Measurements from ENCODE around the gene PDZK1.
"Not testable (repeated sequence)": the region's sequence is repeated elsewhere in the genome, so short reads cannot be mapped to it uniquely, and the experiment has no call there.

Gene PDZK1

GRCh38 chr1:145707183-145707867 is at the start of gene PDZK1:
Gene PDZK1 (minus strand): TSS chr1:145707368. CDS start chr1:145688021, 19,347 bp downstream.
- DNase-seq (ENCODE audit: low read depth in 2 of 2), result no peak

DNA sequence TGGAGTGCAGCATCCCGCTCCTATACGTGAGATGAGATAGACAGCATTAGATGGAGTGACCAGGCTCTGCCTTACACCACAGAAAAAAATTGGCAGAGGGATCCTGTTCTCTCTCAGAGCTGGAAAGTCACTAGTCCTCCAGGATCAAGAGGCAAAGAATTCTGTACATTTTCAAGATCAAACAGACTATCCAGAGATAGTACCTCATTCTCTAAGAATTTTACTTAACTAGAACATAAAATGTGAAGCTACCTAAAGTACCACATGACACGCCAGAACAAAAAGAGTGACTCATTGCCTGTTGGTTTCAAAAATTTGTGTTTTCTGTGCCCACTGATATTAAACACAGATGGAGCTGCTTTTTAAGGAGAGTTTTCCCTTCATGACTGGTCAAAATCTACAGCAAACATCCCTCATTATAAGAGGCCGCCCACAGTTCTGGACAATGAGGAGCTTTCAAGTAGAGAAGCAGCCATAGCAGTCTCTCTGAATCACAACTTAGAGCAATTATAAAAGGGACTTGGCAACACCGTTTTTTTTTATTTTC is 44.4 kb upstream of the PDZK1 start:
- DNase-seq (ENCODE audit: low read depth in 2 of 2), result peak; percentile 95 to 96

GRCh38 chr1:145750426-145750825 is 43.3 kb upstream of the PDZK1 start:
- no peak for DNase-seq (ENCODE audit: low read depth in 2 of 2)

DNA sequence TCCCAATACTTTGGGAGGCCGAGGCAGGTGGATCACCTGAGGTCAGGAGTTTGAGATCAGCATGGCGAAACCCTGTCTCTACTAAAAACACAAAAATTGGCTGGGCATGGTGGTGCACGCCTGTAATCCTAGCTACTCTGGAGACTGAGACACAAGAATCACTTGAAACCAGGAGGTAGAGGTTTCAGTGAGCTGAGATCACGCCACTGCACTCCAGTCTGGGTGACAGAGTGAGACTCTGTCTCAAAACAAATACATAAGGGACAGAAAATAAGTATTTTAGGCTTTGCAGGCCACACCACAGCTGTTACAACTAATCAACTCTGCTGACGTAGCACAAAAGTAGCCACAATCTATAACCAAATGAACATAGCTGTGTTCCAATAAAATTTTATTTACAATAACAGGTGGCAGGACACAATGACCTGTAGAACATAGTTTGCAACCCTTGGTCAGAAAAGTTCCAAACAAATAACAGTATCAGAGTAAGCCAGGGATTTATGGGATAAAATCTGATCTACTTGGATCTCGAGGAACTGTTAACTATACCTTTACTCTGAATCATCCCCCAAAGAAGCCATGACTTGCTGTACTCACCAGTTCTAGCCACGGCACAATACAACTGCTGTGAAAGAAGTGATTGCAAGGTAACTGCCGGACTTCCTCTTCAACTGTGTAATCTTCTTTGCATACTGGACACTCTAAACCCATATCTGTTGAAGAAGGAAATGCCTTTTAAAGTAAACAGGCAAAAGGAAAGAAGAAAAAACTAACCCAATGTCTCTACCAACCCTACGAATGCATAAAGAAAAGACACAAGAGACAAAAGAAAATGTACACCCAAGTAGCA is 40.5 kb upstream of the PDZK1 start:
- no peak for DNase-seq (ENCODE audit: low read depth in 2 of 2)

DNA sequence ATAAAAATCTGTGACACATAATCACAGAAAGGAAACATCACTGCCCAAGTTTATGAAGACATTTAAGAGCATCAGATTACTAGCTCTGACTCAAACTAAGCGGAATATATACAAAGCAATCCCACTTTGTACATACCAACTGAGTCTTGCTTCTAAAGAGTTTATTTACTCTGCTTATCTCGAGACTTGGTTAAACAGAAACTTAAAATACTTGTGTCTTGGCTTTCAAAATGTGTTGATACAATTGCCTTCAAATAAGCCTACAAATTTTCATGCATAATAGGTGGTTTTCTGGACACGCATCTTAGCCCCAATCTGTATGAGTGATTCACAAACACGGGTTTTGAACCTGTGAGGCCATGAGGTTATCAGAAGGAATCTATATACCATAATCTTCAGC is 33.1 kb upstream of the PDZK1 start:
- peak in 1 of 2 experiments; percentile 21 for DNase-seq (ENCODE audit: low read depth in 2 of 2)

DNA sequence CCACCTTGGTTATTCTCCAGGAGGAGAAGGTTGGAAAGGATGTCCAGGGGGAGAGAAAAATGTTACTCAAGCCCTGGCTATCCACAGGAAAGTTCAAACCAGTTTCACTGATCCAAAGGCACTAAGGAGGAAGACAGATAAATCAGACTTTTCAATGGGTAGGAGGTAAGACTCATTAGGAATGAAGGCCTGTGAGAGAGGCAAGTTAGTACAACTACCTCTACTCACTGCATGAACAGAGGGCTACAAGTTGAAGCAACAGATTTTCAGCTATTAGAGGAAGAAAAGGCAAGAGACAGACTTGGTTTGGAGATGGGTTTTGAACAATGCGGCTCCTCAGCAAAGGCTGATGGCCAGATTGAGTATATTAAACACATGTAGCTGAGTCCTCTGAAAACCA is 29.0 kb upstream of the PDZK1 start:
- DNase-seq (ENCODE audit: low read depth in 2 of 2), result no peak

GRCh38 chr1:145730900-145731299 is 23.7 kb upstream of the PDZK1 start:
- no peak for DNase-seq (ENCODE audit: low read depth in 2 of 2)

GRCh38 chr1:145730467-145730866 is 23.3 kb upstream of the PDZK1 start:
- DNase-seq (ENCODE audit: low read depth in 2 of 2), result no peak

DNA sequence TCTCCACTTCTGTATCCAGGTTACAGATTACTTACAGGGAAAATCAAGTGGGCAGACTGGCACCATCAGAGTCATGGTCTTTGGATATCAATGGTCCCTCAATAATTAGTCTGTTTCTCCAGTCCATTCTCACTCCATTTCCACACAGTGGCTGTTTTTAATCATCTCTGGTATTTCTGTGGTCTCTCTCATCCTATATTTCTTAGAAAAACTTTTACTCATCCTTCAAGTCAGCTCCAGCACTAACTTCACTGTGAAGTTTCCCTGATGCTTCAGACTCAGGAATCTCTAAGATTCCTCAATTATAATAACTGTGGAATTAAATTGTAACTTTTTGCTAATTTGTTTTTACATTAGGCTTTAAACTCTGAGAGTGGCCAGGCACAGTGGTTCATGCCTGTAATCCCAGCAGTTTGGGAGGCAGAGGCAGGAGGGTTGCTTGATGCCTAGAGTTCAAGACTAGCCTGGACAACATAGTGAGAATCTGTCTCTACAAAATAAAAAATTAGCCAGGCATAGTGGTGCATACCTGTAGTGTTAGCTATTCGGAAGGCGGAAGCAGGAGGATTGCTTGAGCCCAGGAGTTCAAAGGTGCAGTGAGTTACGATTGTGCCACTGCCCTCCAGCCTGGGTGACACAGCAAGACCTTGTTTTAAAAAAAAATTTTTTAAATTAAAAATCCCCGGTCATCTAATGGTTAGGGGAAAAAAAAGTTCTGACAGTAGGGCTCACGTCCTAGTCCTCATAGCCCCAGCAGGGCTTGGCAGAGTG is 22.7 kb upstream of the PDZK1 start:
- DNase-seq (ENCODE audit: low read depth in 2 of 2), result peak; percentile 48 to 54

- no peak for DNase-seq (ENCODE audit: low read depth in 2 of 2)
Measured at GRCh38 chr1:145729196-145729595, 22.0 kb upstream of the PDZK1 start.

GRCh38 chr1:145726193-145726592 is 19.0 kb upstream of the PDZK1 start:
- DNase-seq (ENCODE audit: low read depth in 2 of 2), result not testable (repeated sequence)

- peak in 1 of 2 experiments; percentile 14 for DNase-seq (ENCODE audit: low read depth in 2 of 2)
Measured at GRCh38 chr1:145720878-145721671, 13.9 kb upstream of the PDZK1 start.

DNA sequence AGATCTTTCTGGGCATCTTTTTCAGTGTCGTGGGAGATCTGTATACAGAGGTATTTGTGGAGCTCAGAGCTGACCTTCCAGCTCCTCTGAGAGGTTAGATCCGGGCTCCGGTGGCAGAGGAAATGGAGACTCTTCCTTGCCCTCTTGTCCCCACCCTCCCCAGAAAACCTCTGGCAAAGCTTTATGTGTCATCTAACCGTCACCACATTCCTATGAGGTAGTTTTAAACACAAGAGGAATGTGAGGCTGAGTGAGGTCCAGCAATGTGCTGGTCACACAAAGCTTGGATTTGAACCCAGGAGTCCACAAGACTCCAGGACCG is 13.3 kb upstream of the PDZK1 start:
- DNase-seq (ENCODE audit: low read depth in 2 of 2), result peak; percentile 35 to 37

DNA sequence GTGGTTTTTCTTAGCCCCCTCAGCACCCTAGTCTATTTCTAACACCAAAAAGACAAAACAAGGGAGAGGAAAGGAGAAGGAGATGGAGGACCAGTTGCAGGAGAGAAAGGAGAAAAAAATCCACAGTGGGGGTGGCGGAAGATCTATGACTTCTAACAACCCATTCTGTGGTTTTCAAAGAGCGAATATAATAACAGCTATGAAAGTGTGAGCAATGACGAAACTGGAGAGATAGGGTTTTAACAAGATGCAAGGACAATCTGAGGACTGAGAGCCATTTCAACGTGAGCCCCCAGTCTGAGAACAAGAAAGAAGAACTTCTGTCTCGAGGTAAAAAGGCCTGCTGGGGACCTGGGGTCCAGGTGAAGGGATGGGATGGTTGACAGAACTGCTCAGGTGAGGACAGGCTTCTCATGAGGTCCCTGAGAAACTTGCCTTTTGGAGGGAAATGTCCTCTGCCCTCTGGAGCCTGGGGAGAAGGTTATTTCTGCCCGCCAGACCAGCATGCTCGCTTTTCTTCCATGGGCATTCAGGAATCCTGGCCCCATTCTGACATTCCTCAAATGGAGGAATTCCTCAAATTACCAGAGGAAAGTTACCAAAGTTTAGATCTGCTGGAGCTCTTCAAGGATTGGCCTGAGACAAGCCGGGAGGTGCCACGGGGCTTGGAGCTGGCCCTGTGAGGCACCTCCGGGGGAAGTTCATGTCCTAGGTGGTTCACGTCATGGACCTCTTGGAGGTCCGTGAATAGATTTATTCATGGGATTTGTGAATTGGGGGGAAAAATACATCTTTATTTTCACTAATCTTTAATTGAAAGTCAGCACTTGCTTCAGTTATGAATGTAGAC is 12.3 kb upstream of the PDZK1 start, which contains the start of gene CD160:
TSS of gene CD160 (plus strand) at position 270 of the 850 bp plus-strand sequence. CDS start 8,829 bp downstream, outside the sequence.
- DNase-seq (ENCODE audit: low read depth in 2 of 2), result no peak

GRCh38 chr1:145718465-145718864 is 11.3 kb upstream of the PDZK1 start:
- not testable (repeated sequence) for DNase-seq (ENCODE audit: low read depth in 2 of 2)

DNA sequence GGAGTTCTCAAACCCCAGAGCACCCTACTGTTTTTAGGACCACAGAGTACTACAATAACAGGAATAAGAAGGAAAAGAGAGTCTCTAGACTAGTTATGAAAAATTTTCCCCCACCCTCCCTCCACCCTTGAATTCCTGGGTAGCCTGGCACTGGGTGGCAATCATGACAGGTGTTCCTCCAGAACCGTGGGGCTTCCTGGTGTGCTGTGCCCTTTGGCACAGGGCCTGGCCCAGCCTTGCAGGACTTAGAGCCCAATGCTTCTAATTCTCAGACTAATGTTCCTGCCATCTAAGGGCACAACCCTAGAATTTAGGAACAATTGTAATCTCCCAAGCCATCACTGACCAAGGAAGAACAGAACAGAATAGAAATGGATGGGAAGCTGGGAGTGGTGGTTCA is 10.7 kb upstream of the PDZK1 start:
- no peak for DNase-seq (ENCODE audit: low read depth in 2 of 2)

DNA sequence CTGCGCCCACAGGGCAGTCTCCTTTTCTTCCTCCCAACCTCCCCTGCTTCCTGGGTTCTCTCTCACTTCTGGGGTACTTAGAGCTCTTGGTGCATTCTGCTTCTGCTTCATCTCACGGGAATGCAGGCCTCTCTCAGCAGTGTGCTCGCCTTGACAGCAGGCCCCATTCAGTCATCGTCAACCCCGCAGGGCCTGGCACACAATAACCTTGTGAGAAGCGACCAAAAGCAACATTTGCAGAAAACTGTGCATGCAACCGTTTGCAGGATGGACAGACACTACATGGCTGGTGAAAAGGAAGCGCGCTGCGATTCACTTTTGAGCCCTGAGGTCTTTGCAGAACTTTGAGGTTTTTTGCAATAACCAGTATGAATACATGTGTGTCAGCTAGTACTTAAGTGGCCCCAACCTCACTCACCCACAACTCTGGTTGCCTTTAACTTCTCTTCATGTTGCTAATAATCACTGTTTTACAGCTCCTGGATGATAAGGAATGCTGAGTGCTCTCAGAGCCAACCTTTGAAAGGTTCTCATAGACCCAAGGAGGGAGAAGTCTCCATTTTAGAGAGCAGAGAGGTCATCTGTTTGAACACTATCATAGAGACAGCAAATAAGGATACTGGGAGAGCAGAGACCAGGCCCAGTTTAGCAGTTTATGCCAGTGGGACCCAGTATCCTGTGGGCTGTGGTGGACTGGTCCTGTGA is 9.6 kb upstream of the PDZK1 start:
- DNase-seq (ENCODE audit: low read depth in 2 of 2), result no peak

DNA sequence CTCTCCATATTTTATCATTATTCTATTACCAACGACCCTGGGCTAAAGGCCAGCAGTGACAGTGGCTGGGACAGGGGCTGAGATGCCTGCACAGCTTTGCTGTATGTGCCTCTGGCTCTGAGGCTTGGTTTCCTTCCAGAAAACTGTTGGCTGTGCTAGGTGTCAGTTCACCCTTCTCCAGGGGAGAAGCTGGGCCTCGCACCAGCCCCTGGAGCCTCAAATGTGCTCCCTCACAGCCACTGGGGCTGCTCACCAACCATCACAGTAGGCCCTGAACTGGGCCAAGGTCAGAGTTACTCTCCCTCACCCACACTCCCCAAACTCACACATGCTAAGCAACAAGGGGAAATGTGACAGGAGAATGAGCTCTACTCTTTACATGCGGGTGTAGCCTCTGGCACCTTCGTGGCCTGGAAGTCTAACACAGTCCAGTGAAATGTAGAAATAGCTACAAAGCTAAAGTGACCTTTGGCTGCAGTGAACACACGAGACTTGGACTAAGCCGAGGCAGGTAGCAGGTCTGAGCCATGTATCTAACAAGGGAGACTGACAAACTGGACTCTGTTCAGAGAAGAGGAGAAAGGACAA is 7.5 kb upstream of the PDZK1 start:
- DNase-seq (ENCODE audit: low read depth in 2 of 2), result no peak

DNA sequence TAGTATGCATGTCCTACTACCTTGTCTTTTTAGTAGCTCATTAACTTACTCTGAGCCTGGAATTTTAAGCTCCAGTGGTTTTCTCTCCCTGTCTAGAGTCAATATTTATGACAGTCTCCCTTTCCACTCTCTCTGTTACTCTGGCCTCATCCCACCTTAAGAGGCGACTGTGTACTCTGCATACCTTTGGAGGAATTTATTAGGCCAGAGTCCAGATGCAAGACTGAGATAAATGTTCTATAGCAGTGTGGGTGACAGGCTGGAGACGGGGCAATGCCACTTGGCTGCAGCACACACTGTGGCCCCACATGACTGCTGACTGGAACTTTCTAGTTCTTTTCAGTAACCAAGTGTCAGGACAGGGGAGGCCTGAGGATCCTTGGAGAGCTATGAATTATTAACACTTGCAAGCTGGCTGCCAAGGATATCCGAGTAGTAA is 4.1 kb upstream of the PDZK1 start:
- no peak for DNase-seq (ENCODE audit: low read depth in 2 of 2)

Data from fibroblast of skin of left quadriceps (primary cell).